SIG-M5 treated with dmso at 0.1 percent for 504 hours (cell line): ENCODE data around the gene PIEZO2.
"Not testable (repeated sequence)": the region's sequence is repeated elsewhere in the genome, so short reads cannot be mapped to it uniquely, and the experiment has no call there.

Source experiments
- DNase-seq: peaks from one replicate; lab custom pipeline; 2025; ENCODE audit not compliant: unreplicated experiment; lab: John Stamatoyannopoulos, UW

PIEZO2 gene

DNA sequence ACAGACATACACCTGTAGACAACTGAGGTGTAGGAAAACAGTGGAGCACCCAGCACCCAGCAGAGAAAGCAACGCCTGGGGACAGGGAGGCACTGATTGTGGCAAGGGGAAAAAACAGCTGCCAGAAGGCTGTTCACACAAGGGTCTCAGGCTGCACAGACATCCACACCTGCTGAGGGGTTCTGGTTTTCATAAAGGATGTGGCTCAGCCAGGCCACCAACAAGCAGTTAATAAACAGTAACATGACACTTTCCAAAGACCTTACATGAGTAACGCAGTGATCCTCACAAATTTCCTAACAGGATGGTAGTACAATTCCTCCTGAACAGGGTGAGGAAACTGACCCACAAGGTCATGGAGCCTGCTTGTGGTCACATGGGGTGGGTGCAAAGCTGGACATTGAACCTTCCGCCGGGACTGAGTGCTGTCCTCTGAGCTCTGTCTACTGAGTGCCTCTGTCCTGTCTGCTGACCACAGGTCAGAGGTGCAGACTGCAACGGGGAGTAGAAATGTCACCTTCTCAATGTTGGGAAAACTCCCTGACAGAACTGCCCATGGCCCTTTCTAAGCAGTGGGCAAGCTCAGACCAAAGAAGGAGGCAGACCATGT, 506.3 kb downstream of the PIEZO2 start:
- DNase-seq, result not testable (repeated sequence)

DNA sequence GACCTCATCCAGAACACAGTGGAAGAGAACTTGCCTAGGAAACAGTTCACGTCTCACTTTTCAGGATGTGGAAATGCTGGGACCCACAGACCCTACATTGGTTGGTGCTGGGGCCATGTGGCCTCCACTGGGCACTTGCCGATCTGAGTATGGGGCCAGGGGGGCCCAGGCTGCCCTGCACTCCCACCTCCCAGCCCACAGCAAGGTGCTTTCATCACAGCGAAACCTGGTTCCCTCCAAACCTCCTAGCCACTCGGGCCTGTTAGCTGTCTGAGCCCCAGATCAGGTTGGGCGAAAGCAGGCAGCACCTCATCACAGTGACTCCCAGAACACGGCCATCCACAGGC, 510.9 kb downstream of the PIEZO2 start:
- not testable (repeated sequence) for DNase-seq

DNA sequence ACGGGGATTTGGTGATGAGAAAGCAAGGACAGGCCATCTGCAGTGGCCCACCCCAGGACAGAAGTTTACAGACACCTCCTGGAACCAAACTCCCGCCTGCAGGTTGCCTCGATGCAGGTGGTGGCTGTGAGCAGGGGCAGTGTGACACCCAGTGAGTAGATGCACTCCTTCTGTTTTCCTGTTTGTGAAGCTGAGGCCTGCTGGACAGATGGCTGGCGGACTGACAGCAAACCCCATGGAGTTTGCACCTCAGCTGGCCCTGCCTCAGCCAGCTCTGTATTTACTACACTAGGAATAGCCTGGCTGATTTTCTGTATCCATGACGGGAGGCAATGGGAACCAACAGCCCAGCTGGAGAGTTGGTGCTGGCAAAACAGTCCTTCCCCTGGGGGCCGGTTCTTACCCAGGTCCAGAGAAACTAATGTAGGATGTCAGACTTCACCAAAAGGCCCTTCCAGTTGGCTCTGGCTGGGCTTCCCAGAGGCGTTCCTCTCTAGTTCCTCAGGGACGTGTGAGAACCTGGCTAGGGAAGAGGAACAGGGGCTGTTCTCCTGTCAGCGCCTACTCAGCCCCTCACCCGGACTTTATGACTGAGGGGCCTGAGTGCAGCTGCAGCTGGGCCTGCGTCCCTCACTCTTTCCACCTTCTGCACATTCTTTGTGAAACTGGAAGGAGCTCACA, 511.4 kb downstream of the PIEZO2 start:
- not testable (repeated sequence) for DNase-seq

DNA sequence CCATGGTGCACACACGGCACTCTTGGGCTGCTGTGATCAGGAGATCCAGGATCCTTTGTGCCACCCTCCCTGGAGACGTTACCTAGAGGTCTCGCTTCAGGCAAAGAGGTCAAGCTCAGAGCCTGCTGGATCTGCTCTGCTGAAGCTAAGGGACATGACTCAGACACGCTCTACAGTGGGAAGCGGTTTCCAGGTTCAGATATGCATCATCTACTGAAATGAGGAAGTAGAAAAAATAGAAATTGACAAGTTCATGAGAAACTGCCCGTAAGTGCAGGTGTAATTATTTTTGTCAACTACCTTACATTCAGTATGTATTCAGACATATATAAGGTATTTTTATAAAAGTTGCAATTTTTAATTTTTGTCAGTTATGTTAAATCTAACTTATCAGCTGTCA, 520.3 kb downstream of the PIEZO2 start:
- DNase-seq, result peak; percentile 45

DNA sequence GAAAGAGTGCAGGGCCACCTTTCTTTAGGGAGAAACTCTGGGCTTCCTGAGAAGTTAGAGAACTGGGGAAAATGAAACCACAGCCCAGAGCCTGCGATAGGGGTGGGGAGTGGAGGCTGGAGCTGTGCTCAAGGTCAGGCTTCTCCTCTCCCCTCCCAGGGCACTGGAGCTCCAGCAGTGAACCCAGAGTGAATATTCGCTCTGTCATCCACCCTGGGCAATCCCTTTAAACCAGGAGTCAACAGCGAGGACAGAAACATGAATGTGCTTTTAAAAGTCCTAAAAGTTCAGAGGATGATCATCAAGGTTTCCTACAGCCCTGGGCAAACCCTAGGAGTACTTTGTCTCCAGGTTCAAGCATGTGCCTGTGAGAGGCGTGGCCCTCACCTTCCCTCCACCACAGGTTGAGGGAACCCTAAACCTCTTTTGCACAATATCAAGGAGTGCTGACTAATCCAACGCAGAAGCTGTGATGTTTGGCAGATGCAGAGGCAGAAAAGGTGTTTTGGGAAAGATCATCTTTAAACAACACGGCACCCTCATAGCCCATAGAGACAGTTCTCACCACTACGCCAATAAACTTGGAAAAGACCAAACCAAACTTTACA, 522.7 kb downstream of the PIEZO2 start:
- not testable (repeated sequence) for DNase-seq

DNA sequence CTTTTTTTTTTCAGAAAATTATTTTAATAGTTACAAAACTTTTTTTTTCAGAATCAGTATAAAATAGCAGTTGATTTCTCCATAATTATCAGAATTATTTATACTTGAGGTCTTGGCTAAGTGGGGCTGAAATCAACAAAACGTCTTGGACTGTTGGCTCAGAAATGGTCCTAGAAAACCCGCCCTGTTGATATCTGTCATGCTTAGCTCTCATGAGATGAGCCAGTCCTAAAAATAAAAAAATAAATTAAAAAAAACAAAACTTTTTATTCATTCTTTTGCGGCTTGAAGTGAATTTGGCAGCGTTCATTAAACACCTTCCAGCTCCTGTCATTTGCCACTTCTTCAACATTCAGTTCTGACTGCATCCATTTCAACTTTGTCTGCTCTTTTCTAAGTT, 525.8 kb downstream of the PIEZO2 start:
- DNase-seq, result not testable (repeated sequence)

DNA sequence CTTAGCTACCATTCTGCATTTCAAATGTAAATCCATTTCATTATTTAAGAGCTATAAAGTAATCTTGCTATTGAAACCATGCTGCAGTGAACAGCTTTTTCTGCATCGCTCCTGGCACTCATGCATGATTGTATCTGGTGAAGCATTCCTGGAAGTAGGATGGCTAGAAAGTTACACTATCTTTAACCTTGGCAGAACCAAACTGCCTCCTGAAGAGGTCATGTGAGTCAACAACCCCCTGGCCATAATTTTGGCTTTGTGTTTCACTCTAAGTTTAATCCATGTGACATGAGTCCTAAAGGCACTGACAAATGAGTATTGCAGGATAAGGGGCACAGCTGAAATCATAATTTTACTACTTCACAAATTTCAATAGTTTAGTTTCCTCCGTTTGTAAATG, 526.4 kb downstream of the PIEZO2 start:
- not testable (repeated sequence) for DNase-seq

DNA sequence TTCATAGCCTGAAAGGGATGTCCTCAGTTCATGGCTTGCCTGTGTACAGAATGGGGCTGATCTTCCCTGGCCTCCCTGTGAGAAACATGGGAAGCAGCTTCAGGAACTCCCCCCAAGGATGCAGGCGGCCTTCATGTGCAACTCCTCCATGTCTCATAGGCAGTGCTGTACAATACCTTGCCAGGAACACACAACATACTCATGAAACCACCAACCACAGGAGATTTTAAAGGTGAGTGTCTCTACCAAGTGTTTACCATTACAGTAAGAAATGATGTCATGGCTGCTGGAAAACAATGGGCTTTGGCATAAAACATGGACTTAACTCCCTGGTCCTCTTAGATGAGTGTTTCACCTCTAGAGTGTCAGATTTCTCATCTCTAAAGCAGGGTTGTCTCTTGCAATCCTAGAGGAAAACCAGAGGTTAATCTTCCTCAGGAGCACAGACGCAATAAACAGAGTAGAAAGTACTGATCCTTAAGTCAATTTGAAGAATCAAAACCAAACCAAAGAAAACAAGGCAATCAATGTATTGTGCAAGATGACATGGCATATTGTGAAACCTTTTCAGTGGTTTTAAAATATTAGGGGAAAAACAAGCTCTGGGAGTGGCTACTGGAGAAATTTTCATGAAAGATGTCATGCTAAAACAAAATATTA, 528.6 kb downstream of the PIEZO2 start:
- peak; percentile 43 for DNase-seq
